ENCODE results near the gene SRCIN1.
"Not testable (repeated sequence)": the region's sequence is repeated elsewhere in the genome, so short reads cannot be mapped to it uniquely, and the experiment has no call there.

SRCIN1 gene

GRCh38 chr17:38507436-38507835, 98.3 kb downstream of the SRCIN1 start:
- TF ChIP-seq POLR2A (IDR thresholded peaks at IDR 0.05; ENCODE audit: extremely low read depth, insufficient read length) (no peak), CTCF (IDR thresholded peaks at IDR 0.05; ENCODE audit: low read depth, low read length) (no peak), MAX (IDR thresholded peaks at IDR 0.05; ENCODE audit: low read depth, low read length) (no peak), MYC (IDR thresholded peaks at IDR 0.05; ENCODE audit: low read depth, low read length) (no peak)
- no peak overlapping the region for H3K4me3 ChIP-seq (ENCODE audit: low read depth, low read length)

GRCh38 chr17:38504216-38504615, 101.5 kb downstream of the SRCIN1 start:
- no peak overlapping the region for H3K4me3 ChIP-seq (ENCODE audit: low read depth, low read length)
- TF ChIP-seq MYC (IDR thresholded peaks at IDR 0.05; ENCODE audit: low read depth, low read length) (no peak), POLR2A (IDR thresholded peaks at IDR 0.05; ENCODE audit: extremely low read depth, insufficient read length) (no peak), MAX (IDR thresholded peaks at IDR 0.05; ENCODE audit: low read depth, low read length) (no peak), CTCF (IDR thresholded peaks at IDR 0.05; ENCODE audit: low read depth, low read length) (no peak)
- no peak for DNase-seq (ENCODE audit: low read depth)

More at GRCh38 chr17:38507436-38507835, 98.3 kb downstream of the SRCIN1 start:
- DNase-seq (ENCODE audit: low read depth): peak; percentile 22

GRCh38 chr17:38503286-38503913, 102.4 kb downstream of the SRCIN1 start:
- not testable (repeated sequence) for H3K4me3 ChIP-seq (ENCODE audit: low read depth, low read length); DNase-seq (ENCODE audit: low read depth)

- not testable (repeated sequence) for H3K4me3 ChIP-seq (ENCODE audit: low read depth, low read length); DNase-seq (ENCODE audit: low read depth)
These were observed 104.0 kb downstream of the SRCIN1 start for GRCh38 chr17:38501718-38502117.

- H3K4me3 ChIP-seq (ENCODE audit: low read depth, low read length); DNase-seq (ENCODE audit: low read depth): not testable (repeated sequence)
These were observed 106.5 kb downstream of the SRCIN1 start for GRCh38 chr17:38499230-38499629.

- no peak for TF ChIP-seq MAX (IDR thresholded peaks at IDR 0.05; ENCODE audit: low read depth, low read length)
- TF ChIP-seq MYC (IDR thresholded peaks at IDR 0.05; ENCODE audit: low read depth, low read length): no peak
- TF ChIP-seq CTCF (IDR thresholded peaks at IDR 0.05; ENCODE audit: low read depth, low read length): no peak
- TF ChIP-seq POLR2A (IDR thresholded peaks at IDR 0.05; ENCODE audit: extremely low read depth, insufficient read length): no peak
- DNase-seq (ENCODE audit: low read depth): no peak
- H3K4me3 ChIP-seq (ENCODE audit: low read depth, low read length): no peak overlapping the region
These were observed 107.4 kb downstream of the SRCIN1 start for GRCh38 chr17:38498353-38498752.

GRCh38 chr17:38497656-38498055, 108.1 kb downstream of the SRCIN1 start:
- H3K4me3 ChIP-seq (ENCODE audit: low read depth, low read length); DNase-seq (ENCODE audit: low read depth): not testable (repeated sequence)

GRCh38 chr17:38494152-38494551, 111.6 kb downstream of the SRCIN1 start:
- not testable (repeated sequence) for DNase-seq (ENCODE audit: low read depth); H3K4me3 ChIP-seq (ENCODE audit: low read depth, low read length)

All from NB4 (cell line).